ENCODE data around the gene GET3. TPM values are rescaled to one million over a fixed set of nuclear protein-coding genes. Genes with fewer than 3 reads are reported as not detected.
"Not testable (repeated sequence)": the region's sequence is repeated elsewhere in the genome, so short reads cannot be mapped to it uniquely, and the experiment has no call there.

The GET3 gene
- total RNA-seq, 1 donor from 2014 or later, result 59.9 TPM

GRCh38 chr19:12706332-12706718, 31.0 kb upstream of the GET3 start:
- Histone ChIP-seq H3K36me3 (peaks cover 2 to 93% of the 10 kb centered on the region in 2 donors), H3K4me3 (no peak overlapping the region), H3K27ac (no peak overlapping the region), H3K27me3 (no peaks in the 10 kb centered on the region), H3K4me1 (no peaks in the 10 kb centered on the region), H3K9me3 (no peaks in the 10 kb centered on the region)
- DNase-seq (ENCODE audit: extremely low spot score in 2 of 2), result no peak
- intact Hi-C loops (cut with DNase I), result no loop called here
- TF ChIP-seq POLR2AphosphoS5 (IDR thresholded peaks at IDR 0.05; ENCODE audit: insufficient read depth in 1 of 2, low read depth in 1 of 2), result no peak
- TF ChIP-seq CTCF (IDR thresholded peaks at IDR 0.05), result no peak

GRCh38 chr19:12708641-12709040, 28.7 kb upstream of the GET3 start:
- Histone ChIP-seq H3K36me3 (peaks cover 2 to 86% of the 10 kb centered on the region in 2 donors), H3K9me3 (no peaks in the 10 kb centered on the region), H3K4me3 (no peak overlapping the region), H3K27me3 (no peaks in the 10 kb centered on the region), H3K4me1 (peaks cover 4% of the 10 kb centered on the region), H3K27ac (no peak overlapping the region)
- no peak for TF ChIP-seq CTCF (IDR thresholded peaks at IDR 0.05)
- intact Hi-C loops (cut with DNase I), result no loop called here
- DNase-seq (ENCODE audit: extremely low spot score in 2 of 2), result no peak

DNA sequence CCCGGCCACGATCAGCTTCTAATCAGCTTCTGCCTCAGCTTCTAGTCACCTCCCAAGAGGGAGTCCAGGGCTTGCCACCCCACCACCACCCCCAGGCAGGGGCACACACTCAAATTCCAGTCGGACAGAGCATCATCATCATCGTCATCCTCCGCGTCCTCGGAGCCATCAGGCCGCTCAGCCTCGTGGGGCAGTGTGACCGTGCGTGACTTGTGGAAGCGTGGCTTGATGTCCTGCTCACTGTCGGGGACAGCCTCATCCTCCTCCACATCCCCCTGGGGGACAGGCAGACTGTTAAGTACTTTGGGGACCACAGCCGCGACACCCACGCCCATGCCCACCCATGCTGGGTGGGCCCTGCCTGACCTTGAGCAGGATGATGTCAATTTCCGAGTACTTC, 26.1 kb upstream of the GET3 start:
- TF ChIP-seq POLR2AphosphoS5 (IDR thresholded peaks at IDR 0.05; ENCODE audit: insufficient read depth in 1 of 2, low read depth in 1 of 2), result no peak
- no peak for TF ChIP-seq CTCF (IDR thresholded peaks at IDR 0.05)
- no peak for TF ChIP-seq POLR2A (IDR thresholded peaks at IDR 0.05)
- H3K4me3 ChIP-seq, result no peak overlapping the region
- intact Hi-C loops (cut with DNase I), result no loop called here
- DNase-seq (ENCODE audit: extremely low spot score in 2 of 2), result no peak
- H3K27me3 ChIP-seq, result no peaks in the 10 kb centered on the region
- H3K36me3 ChIP-seq, result peaks cover 0 to 84% of the 10 kb centered on the region in 2 donors
- peaks cover 4% of the 10 kb centered on the region for H3K4me1 ChIP-seq
- no peak overlapping the region for H3K27ac ChIP-seq
- H3K9me3 ChIP-seq, result no peaks in the 10 kb centered on the region

DNA sequence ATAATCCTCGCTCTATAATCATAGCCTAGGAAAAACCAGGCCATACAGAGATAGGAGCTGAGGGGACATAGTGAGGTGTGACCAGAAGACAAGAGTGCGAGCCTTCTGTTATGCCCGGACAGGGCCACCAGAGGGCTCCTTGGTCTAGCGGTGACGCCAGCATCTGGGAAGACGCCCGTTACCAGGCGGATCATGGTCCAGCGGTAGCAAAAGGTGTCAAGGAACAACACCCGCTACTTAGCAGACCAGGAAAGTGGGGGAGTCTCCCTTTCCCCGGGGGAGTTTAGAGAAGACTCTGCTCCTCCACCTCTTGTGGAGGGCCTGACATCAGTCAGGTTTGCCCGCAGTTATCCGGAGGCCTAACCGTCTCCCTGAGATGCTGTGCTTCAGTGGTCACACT, 25.2 kb upstream of the GET3 start:
- H3K27ac ChIP-seq; H3K4me1 ChIP-seq; intact Hi-C loops (cut with DNase I); H3K4me3 ChIP-seq; H3K9me3 ChIP-seq; H3K27me3 ChIP-seq; DNase-seq (ENCODE audit: extremely low spot score in 2 of 2): not testable (repeated sequence)
- TF ChIP-seq CTCF (IDR thresholded peaks at IDR 0.05), result peak in 1 of 3 experiments; percentile 32
- peaks cover 0 to 81% of the 10 kb centered on the region in 2 donors for H3K36me3 ChIP-seq

- H3K27ac ChIP-seq; H3K4me3 ChIP-seq; H3K27me3 ChIP-seq; DNase-seq (ENCODE audit: extremely low spot score in 2 of 2); H3K9me3 ChIP-seq; intact Hi-C loops (cut with DNase I); H3K4me1 ChIP-seq: not testable (repeated sequence)
- H3K36me3 ChIP-seq, result peaks cover 0 to 82% of the 10 kb centered on the region in 2 donors
Measured at GRCh38 chr19:12713304-12713703, 24.0 kb upstream of the GET3 start.

DNA sequence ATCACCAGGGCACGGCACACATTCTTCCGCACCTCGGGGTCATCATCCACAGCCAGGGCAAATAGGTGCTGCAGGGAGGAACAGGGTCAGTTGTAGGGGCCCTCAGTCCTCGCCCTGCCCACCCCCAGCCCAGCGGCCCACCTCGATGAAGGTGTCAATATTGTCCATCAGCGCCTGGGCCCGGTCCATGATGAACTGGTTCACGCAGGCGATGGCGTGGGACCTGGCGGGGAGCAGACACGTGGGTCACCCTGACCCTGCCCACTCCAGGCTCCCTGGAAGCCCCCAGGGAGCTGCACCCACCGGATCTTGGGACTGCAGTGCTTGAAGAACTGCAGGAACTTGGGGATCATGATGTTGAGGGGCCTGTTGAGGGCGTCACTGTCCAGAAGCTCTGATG, 22.2 kb upstream of the GET3 start:
- no peak for DNase-seq (ENCODE audit: extremely low spot score in 2 of 2)
- H3K9me3 ChIP-seq, result no peaks in the 10 kb centered on the region
- TF ChIP-seq CTCF (IDR thresholded peaks at IDR 0.05), result no peak
- TF ChIP-seq POLR2A (IDR thresholded peaks at IDR 0.05), result no peak
- no peak for TF ChIP-seq POLR2AphosphoS5 (IDR thresholded peaks at IDR 0.05; ENCODE audit: insufficient read depth in 1 of 2, low read depth in 1 of 2)
- no peak overlapping the region for H3K27ac ChIP-seq
- H3K4me3 ChIP-seq, result no peak overlapping the region
- no peaks in the 10 kb centered on the region for H3K27me3 ChIP-seq
- intact Hi-C loops (cut with DNase I), result no loop called here
- peaks cover 0 to 74% of the 10 kb centered on the region in 2 donors for H3K36me3 ChIP-seq
- peaks cover 19% of the 10 kb centered on the region for H3K4me1 ChIP-seq
